SKM-1 treated with dmso at 0.1 percent for 144 hours (cell line): Measurements from ENCODE around the gene SH3BP4.

Experiments used
- DNase-seq: peaks from one replicate; lab custom pipeline; 2025; ENCODE audit not compliant: unreplicated experiment; lab: John Stamatoyannopoulos, UW

The SH3BP4 gene

DNA sequence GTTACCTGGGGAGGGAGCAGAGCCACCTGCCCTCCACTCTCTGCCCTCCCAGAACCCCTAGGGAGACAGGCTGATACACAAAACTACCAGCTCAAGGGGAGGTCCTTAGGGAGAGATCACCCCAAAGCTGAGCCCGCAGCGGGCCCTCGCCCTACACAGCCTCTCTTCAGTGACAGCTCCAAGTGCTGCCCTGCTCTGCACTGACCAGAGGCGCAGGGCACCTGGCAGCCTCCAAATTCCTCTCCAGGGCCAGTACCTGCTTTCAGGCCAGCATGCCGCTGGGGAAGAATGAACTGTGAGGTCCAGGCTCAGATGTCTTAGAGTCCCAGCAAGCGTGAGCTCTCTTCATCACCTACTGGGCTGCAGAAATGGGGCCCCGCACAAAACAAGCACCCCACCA lies 11.3 kb upstream of the SH3BP4 start:
- DNase-seq, result no peak

GRCh38 chr2:234945339-234945873 lies 6.4 kb upstream of the SH3BP4 start:
- no peak for DNase-seq

GRCh38 chr2:234947556-234947955 lies 4.3 kb upstream of the SH3BP4 start:
- DNase-seq, result no peak

GRCh38 chr2:234949762-234950434 lies 1.9 kb upstream of the SH3BP4 start:
- DNase-seq, result no peak

DNA sequence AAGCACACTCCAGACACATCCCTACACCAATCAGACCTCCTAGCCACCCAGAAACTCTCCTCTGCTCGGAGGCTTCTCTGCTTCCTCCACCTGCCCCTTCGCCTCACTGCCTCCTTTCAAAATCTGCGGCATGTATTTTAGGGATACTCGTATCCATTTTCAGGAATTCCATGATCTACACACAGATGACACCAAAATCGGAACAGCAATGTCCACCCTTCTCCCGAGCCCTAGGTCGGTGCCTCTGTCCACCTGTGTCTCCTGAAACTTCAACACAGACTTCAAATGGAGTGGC lies 1.4 kb upstream of the SH3BP4 start:
- no peak for DNase-seq

DNA sequence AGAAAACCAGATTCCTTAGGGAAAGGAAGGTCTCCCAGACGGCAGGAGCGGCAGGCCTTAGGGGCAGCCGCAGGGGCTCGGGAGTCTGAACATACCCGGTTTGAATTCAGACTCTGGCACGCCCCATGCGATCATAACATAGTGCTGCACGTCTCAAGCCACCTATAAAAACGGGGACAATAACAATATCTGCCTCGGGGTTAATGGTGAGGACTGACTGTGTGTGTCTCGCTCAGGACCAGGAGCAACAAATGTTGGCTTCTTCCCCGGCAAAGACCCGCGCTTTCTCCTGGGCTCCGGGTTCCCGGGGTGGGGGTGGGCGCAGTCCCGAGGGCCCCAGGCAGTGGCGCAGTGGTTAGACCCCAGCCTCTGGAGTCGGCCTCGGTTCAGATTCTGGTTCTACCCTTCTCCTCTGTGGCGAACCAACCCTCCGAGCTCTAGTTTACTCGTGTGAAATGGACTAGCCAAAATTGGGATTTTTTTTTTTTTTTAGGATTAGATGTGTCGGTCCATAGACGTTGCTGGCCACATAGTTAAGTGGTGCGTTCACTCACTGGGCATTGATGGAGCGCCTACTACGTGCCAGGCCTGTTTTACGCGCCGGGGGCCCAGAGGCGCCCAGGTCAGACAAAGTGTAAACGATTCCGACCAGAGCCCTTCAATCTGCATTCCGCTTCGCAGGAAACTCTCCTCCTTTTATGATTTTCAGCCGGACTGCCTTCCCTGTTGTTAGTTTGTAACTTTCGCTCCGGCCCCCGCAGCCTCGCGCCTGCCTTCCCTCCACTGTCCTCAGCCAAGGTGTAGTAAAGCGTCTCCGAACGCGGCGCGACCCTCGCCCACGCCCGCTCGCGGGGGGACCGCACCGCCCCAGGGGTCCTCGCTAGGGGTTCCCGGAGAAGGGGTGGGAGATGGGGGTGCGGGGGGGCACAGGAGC lies 820 bp upstream of the SH3BP4 start:
- DNase-seq, result no peak

DNA sequence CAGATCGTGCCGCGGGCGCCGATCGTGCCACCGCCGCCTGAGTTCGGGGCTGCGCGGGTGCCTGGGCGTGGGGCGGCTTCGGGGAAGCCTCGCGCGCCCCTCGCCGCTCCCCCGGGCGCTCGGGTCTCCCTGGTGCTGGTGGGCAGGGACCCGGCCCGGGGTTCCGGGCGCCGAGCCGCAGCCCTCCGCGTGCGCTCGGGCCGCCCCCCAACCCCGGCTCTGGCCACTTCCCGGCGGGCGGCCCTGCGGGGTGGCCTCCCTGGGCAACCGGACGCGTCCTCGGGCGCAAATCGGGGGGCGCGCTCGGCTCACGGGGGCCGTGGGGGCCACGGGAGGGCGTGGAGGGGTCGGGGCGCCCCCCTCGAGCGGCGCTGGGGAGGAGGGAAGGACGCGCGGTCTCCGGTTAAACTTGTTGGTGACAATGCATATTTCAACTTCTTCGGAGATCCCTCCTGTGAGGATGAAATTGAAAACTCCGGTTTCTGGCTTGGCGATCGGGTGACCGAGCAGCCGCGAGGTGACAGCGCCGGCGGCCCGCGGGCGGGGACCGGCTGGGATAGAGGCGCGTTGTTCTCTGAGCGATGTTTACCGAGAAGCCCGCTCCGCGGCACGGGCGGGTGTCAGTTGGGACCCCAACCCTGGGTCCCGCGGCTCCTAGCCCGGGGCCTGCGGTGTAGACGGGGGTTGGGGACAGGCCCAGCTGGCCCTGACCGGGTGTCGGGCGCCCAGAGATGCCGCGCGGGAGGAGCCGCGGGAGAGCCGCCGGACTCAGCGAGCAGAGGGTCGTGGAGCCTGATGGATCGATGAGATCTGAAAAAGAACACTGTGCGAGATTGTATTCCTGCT lies 676 bp downstream of the SH3BP4 start:
- DNase-seq, result no peak

DNA sequence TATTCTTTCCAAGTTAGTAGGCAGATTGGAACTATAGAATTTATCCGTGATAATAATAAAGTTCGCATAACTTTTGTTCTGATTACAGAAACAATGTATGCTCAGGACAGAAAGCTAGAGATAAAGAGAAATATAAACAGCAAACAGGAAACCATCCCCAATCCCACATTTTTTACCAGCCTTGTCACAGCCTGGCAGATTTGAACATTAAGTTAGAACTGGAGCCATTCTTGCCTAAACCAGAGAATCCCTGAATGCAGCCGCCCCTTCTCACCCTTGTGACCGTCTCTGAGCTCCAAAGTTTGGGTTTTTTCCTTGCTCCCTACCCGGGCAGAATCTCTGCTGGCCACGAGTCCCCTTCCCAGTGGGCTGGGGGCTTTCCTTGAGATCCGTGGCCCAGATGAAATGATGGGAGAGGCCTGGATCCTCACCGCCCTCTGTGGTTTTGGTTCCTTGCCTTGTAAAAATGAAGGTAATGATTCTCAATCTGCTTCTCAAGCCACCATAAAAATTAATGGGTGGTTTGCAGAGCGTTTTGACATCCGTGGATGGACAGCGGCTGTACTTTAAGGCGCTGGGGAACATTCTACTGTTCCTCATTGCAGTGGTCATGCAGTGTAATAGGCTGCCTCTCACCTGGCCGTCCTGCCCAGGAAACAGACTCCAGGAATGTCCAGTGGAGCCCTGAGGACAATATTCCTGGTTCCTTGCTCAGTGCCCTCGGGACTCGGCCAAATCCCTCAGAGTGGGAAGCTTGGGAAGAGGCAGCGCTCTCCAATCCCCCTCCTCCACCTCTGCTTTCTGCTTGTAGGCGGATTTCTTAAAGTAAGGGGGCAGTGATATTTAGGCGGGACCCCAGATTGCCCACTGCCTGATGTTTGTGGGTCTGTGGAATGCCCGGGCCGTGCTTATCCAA lies 1.6 kb downstream of the SH3BP4 start:
- DNase-seq, result no peak

DNA sequence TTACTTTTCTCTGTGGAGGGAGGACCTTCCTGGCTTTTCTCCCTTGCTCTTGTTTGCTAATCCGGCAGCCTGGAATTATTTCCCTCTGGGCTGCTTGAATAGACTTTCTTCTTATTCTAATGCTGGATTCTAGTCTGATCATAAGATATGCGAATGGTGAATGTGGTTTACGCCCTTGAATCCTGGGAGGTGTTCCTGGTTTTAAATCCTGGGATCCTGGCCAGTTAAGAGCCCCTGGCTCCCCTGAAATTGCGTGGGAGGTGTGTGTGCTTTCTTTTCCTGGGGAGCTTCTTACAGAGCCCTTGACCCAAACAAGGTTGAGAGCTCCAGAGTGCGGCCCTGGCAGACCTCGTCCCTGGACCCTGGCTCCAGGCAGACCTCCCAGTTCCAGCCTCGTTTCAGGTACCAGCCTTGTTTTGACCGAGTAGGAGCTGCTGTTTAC lies 2.8 kb downstream of the SH3BP4 start:
- DNase-seq, result no peak

DNA sequence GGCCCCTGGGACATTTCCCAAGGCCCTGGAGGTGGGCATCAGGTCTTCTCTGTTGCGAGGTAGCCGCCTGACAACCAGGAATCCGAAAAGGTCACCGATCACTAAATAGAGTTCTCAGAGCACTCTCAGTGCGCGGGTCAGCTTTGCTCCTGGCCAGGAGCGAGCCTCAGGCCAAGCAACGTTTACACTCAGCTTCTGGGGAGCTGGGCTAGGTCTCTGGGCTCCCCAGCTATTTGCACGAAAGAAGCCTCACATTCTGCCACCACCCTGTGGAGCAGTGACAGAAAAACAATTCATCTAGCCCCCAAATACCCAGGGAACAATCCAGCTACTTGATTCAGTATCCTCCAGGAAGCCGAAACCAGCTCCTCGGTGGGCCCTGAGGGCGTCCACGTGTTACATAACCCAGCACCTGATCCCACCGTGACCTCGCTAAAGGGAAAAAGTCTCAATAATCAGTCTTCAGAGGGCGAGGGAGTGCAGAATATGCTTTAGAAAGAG lies 3.3 kb downstream of the SH3BP4 start:
- no peak for DNase-seq

- DNase-seq, result no peak
These were observed 4.2 kb downstream of the SH3BP4 start for GRCh38 chr2:234955971-234956509.

GRCh38 chr2:234957834-234958135 lies 6.0 kb downstream of the SH3BP4 start:
- DNase-seq, result no peak

GRCh38 chr2:234958311-234958710 lies 6.5 kb downstream of the SH3BP4 start:
- DNase-seq, result no peak

- DNase-seq, result no peak
These were observed 7.1 kb downstream of the SH3BP4 start for GRCh38 chr2:234958746-234959395.

DNA sequence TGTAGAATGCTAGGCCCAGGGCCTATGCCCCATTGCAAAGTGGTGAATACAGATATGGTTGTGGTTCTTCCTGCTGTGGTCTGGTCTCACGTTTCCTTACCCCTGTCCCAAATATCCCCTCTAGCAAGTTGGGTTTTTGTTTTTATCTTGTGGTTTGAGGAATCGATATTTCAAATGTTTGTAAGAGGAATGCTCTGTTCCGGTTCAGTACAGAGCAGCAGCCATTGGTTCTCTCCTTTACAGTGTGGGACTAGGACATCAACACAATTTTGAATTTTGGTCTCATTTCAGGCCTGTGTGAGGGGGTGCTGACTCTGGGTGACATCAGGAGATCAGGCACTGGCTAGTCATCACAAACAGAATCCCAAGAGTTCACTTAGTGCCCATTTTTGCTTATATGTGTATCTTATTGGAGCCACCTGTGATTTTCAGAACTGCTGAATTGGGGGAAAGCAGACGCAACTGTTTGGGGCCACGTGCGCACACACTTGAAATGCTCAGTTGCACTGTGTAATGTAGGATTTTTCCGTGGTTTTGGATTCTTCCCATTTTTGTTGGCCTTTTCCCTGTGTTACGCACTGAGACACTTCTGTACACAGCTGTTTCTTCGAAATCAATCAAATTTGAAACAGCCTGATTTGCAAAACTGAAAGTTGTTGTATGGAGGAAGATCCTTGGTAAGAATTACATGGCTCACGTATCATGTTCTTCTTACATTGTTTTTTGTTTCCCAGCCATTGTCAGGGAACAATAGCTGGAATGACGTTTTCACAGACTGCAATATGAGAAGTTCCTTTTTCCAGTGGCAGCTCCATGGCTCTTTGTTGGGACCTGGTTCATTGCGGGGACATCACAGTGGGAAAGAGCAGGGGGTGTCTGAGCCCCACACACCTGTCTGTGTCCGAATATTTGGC lies 8.6 kb downstream of the SH3BP4 start:
- no peak for DNase-seq

GRCh38 chr2:234961784-234962183 lies 10.0 kb downstream of the SH3BP4 start:
- no peak for DNase-seq

DNA sequence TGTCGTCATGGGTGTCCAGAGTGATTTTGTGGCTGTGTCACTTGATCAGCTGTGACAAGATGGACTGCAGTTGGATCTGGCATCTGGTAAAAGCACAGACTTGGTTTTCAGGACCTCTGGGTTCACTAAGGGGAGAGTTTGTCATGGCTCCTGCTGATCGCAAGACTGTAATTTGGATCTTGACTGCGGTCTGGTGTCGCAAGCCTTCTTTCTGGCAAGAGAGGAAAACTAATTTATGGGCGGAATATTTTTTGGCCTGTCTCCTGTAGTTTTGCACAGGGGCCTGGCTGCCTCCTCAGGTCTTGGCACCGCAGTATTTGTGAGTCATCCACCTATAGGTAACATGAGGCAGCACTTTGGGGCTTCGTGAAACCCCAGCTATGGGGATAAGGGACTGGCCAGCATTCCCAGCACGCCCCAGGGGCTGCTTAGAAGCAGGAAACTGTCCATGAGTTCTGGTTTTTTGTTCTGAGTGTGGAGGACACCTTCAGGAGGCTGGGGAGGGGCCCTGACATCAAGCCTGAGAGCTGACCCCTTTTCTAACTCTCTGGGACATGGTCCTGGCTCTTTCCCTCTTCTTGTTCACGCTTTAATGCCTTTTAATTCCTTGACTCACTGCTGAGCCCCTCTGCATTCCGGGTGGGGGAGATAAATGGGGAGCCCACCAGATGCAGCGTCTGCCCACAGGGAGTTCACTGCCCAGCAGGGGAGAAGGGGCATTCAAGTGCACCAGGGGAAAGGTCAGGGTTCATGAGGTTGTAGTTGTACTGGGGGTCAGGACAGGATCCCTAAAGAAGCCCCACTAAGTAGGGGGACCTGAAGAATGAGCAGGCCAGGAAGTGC lies 12.2 kb downstream of the SH3BP4 start:
- DNase-seq, result no peak
